OCI-LY3 (cell line): Measurements from ENCODE around the gene LRPPRC.

Experiments used
- H2AFZ ChIP-seq: fragments of 200-600, 300-600 bp; shearing (Covaris generic); 2 replicates; pipeline ENCODE4 v1.6.0; 2014; ENCODE audit warnings: antibody characterized with exemption, low read depth, low read length
- H3K27ac ChIP-seq: fragments of 200-600, 300-600 bp; sonication (generic); 2 replicates; pipeline ENCODE4 v1.5.1; 2014; ENCODE audit warnings: mild to moderate bottlenecking, low read length, moderate library complexity, mixed read lengths
- H3K27me3 ChIP-seq: fragments of 200-600, 300-600 bp; sonication (generic); 2 replicates; pipeline ENCODE4 v1.6.1; 2014; ENCODE audit warnings: low read depth, low read length, mixed read lengths
- H3K36me3 ChIP-seq: fragments of 200-600, 300-600 bp; sonication (generic); replicated peaks from 2 replicates; pipeline ENCODE3; 2014; ENCODE audit warnings: low read depth, low read length, mixed read lengths
- H3K4me1 ChIP-seq: fragments of 300-600, 200-600 bp; sonication (generic); 2 replicates; pipeline ENCODE4 v1.6.1; 2014; ENCODE audit warnings: low read length, mixed read lengths
- H3K4me2 ChIP-seq: fragments of 200-600, 300-600 bp; sonication (generic); 2 replicates; pipeline ENCODE4 v1.6.1; 2014; ENCODE audit warnings: low read length, mixed read lengths
- H3K4me3 ChIP-seq: fragments of 300-600, 200-600 bp; sonication (generic); 2 replicates; pipeline ENCODE4 v1.5.1; 2014; ENCODE audit warnings: antibody characterized with exemption, mild to moderate bottlenecking, low read length, moderate library complexity
- H3K79me2 ChIP-seq: fragments of 300-600, 200-600 bp; shearing (Covaris generic); 2 replicates; pipeline ENCODE4 v1.6.1; 2014; ENCODE audit warnings: mild to moderate bottlenecking, low read length, mixed read lengths
- H3K9ac ChIP-seq: fragments of 300-600, 200-600 bp; shearing (Covaris generic); 2 replicates; pipeline ENCODE4 v1.6.0; 2014; ENCODE audit warnings: mild to moderate bottlenecking, low read length, moderate library complexity
- H3K9me3 ChIP-seq: fragments of 200-600, 300-600 bp; shearing (Covaris generic); 2 replicates; pipeline ENCODE4 v1.6.1; 2014; ENCODE audit warnings: low read length, mixed read lengths; ENCODE audit not compliant: insufficient read depth
- H4K20me1 ChIP-seq: fragments of 200-600, 300-600 bp; sonication (generic); 2 replicates; pipeline ENCODE4 v1.6.1; 2016; ENCODE audit warnings: low read length, mixed read lengths; ENCODE audit not compliant: insufficient read depth
- EZH2phosphoT487 ChIP-seq: fragments of 200-600 bp; shearing (Covaris generic); IDR thresholded peaks from 2 replicates; pipeline ENCODE4 v1.6.1; 2018; ENCODE audit warnings: antibody characterized with exemption, mixed run types, low read depth
- TF ChIP-seq, protein P1 (sequence below): fragments of 200-600, 300-600 bp; sonication (generic); IDR thresholded peaks from 2 replicates; pipeline ENCODE4 v1.5.1; 2014; ENCODE audit warnings: antibody characterized with exemption, low read length, low read depth

Gene LRPPRC

DNA sequence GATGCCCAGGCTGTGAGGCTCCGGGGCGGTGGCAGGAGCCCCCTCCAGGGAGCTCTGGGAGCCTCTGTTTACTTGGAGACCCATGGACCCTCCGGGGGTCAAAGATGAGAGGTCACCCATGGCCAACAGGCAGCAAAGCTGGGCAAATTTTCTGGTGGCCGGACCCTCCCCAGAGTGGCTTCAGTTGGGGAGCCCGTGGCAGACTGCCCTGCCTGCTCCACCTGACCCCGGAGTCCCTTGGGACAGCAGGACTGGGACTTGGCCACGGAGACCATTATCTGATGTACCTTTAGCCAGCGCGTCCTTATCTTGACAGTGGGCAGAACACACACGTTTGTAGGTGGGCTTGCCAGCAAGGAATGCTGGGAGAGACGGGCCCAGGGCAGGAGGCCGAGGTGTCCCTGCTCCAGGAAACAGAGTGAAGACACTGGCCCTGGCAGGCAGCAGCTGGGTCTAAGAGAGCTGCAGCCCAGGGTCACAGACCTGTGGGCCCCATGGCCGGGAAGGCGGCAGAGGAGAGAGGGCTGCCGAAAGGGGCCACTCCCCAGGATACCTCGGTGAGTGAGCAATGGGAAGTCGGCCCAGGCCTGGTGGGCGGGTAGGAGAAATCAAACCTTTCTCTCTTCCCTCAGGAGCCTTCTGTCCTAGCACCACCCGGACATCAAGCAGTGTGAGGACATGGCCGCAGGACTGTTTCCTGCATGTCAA is 157.1 kb downstream of the LRPPRC start, which contains the start of the genes ABCG5 and ABCG8:
ABCG5 (minus strand) TSS at position 280 of the 708 bp plus-strand sequence; CDS start at position 120, 160 bp downstream.
ABCG8 (plus strand) TSS at position 412 of the 708 bp plus-strand sequence; CDS start at position 495, 83 bp downstream.
- Histone ChIP-seq H4K20me1 (no peaks in the 10 kb centered on the region), H3K4me2 (no peak within 1 kb of the TSS), H2AFZ (no peak within 1 kb of the TSS), H3K27me3 (no peaks in the 10 kb centered on the region), H3K9me3 (no peaks in the 10 kb centered on the region), H3K79me2 (no peaks in the 10 kb centered on the region), H3K27ac (no peak within 1 kb of the TSS), H3K4me3 (no peak within 1 kb of the TSS), H3K4me1 (no peaks in the 10 kb centered on the region), H3K9ac (no peak within 1 kb of the TSS), H3K36me3 (no peaks in the 10 kb centered on the region)
- TF ChIP-seq, protein P1, sequence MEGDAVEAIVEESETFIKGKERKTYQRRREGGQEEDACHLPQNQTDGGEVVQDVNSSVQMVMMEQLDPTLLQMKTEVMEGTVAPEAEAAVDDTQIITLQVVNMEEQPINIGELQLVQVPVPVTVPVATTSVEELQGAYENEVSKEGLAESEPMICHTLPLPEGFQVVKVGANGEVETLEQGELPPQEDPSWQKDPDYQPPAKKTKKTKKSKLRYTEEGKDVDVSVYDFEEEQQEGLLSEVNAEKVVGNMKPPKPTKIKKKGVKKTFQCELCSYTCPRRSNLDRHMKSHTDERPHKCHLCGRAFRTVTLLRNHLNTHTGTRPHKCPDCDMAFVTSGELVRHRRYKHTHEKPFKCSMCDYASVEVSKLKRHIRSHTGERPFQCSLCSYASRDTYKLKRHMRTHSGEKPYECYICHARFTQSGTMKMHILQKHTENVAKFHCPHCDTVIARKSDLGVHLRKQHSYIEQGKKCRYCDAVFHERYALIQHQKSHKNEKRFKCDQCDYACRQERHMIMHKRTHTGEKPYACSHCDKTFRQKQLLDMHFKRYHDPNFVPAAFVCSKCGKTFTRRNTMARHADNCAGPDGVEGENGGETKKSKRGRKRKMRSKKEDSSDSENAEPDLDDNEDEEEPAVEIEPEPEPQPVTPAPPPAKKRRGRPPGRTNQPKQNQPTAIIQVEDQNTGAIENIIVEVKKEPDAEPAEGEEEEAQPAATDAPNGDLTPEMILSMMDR, result no peak
- TF ChIP-seq EZH2phosphoT487, result no peak

DNA sequence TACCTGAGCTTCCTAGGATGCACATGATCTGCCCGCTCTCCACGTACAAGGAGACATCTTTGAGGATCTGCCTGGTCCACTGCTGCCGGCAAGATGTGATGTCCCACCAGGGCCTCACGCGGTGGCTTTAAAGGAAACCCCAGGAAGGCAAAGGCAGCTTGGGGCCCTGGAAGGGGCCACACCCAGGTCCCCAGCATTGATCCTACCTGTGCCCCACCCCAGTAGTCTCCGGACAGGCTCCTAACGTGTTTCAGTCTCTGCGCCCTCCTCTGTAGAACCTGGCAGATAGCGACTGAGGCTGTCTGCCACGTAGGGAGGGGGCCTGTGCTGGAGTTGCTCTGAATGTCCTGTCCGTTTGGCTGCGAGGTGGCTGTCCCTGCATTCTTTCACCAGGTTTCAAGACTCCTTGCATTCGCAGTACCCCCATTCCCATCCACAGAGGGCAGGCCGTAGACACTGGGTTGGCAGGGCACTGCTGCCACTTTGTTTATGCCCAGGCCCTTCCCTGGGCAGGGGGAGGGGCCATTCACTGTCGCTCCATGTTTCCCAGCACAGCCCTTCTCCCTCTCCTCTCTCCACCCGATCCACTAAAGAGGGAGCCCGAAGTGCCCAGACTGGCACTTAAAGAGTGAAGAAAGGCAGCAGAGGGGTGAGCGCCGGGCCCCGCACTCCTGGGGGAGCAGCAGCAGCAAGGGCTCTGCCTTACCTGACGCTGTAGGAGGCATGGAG is 157.8 kb downstream of the LRPPRC start:
- Histone ChIP-seq H3K9ac (no peak overlapping the region), H3K79me2 (no peaks in the 10 kb centered on the region), H3K4me3 (no peak overlapping the region), H4K20me1 (no peaks in the 10 kb centered on the region), H3K27ac (no peak overlapping the region), H2AFZ (no peak overlapping the region), H3K27me3 (no peaks in the 10 kb centered on the region), H3K9me3 (no peaks in the 10 kb centered on the region), H3K4me2 (no peak overlapping the region), H3K36me3 (no peaks in the 10 kb centered on the region), H3K4me1 (no peaks in the 10 kb centered on the region)
- TF ChIP-seq EZH2phosphoT487, result no peak
- TF ChIP-seq, protein P1, result no peak

DNA sequence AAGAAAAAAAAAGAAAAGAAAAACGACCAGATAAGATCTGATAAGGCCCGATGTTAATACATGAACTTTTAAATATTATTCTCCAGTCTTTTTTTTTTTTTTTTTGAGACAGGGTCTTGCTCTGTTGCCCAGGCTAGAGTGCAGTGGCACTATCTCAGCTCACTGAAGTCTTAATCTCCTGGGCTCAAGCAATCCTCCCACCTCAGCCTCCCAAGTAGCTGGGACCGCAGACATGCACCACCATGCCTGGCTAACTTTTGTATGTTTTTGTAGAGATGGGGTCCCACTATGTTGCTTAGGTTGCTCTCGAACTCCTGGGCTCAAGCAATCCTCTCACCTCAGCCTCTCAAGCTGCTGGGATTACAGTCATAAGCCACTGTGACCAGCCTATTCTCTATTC is 158.8 kb downstream of the LRPPRC start:
- no peak overlapping the region for H3K4me2 ChIP-seq
- TF ChIP-seq, protein P1, result no peak
- no peak for TF ChIP-seq EZH2phosphoT487

More for the DNA sequence above, 158.8 kb downstream of the LRPPRC start:
- no peak overlapping the region for H2AFZ ChIP-seq
- H3K9ac ChIP-seq, result no peak overlapping the region
- no peak overlapping the region for H3K27ac ChIP-seq
- no peaks in the 10 kb centered on the region for H3K4me1 ChIP-seq
- no peaks in the 10 kb centered on the region for H3K79me2 ChIP-seq
- no peaks in the 10 kb centered on the region for H3K27me3 ChIP-seq
- no peaks in the 10 kb centered on the region for H3K36me3 ChIP-seq
- H4K20me1 ChIP-seq, result no peaks in the 10 kb centered on the region
- H3K9me3 ChIP-seq, result no peaks in the 10 kb centered on the region
- H3K4me3 ChIP-seq, result no peak overlapping the region
